Activated CD4-positive, alpha-beta T cell treated with anti-CD3 and anti-CD28 coated beads, Interleukin-2, amount 10 ng/mL, durations not matched to agents 24 days and 14 days (primary cell): ENCODE measurements around the gene ZNF365. TPM values are rescaled to one million over a fixed set of nuclear protein-coding genes. Genes with fewer than 3 reads are reported as not detected.
"Not testable (repeated sequence)": the region's sequence is repeated elsewhere in the genome, so short reads cannot be mapped to it uniquely, and the experiment has no call there.

ENCODE experiments used
- DNase-seq: peaks from one replicate; pipeline ENCODE4 v3.0.0; 2022
- H3K27ac Mint-ChIP-seq: one replicate; pipeline ENCODE4 v1.8.0; 2022; ENCODE audit warnings: mild to moderate bottlenecking, mixed read lengths
- H3K27me3 Mint-ChIP-seq: one replicate; pipeline ENCODE4 v1.8.0; 2022; ENCODE audit warnings: mixed read lengths
- H3K36me3 Mint-ChIP-seq: one replicate; pipeline ENCODE4 v1.8.0; 2022; ENCODE audit warnings: low read depth, mild to moderate bottlenecking, mixed read lengths
- H3K4me1 Mint-ChIP-seq: one replicate; pipeline ENCODE4 v1.8.0; 2021; ENCODE audit warnings: mixed read lengths
- H3K4me3 Mint-ChIP-seq: one replicate; pipeline ENCODE4 v1.8.0; 2022; ENCODE audit warnings: mild to moderate bottlenecking, moderate library complexity, mixed read lengths
- H3K9me3 Mint-ChIP-seq: one replicate; pipeline ENCODE4 v1.8.0; 2021; ENCODE audit warnings: mixed read lengths
- intact Hi-C: fragments of 100-400 bp; cut with micrococcal nuclease; formaldehyde crosslinking; loops from one replicate; pipeline ENCODE4 v1.15.1; 2023
- total RNA-seq: library from RNA; stranded (reverse); gene quantifications from 2 replicates; pipeline ENCODE4 v1.2.3, GENCODE V29; 2022

ZNF365 gene
- total RNA-seq, 1 donor from 2014 or later, result not detected

DNA sequence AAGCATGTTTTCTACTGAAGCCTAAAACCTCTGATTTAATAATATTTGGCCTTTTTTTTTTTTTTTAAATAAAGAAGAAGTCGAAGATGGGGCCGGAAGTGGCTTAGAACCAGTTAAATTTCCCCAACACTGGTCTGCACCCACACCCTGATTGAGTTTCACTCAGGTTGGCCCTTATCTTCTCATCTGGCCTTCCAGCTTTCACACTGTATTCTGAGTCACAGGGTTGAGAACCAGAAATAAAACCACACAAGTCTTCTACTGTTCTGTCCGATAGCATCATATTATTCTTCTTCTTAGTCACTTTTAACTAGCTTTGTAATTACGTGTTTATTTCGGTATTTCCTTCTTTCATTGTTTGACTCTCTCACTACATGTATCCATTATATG is 9.9 kb downstream of the ZNF365 start:
- no peak overlapping the region for H3K4me3 Mint-ChIP-seq
- peaks cover 14% of the 10 kb centered on the region for H3K27me3 Mint-ChIP-seq

GRCh38 chr10:62384447-62385081 is 10.4 kb downstream of the ZNF365 start:
- intact Hi-C loops, result no loop called here
- no peaks in the 10 kb centered on the region for H3K36me3 Mint-ChIP-seq
- H3K27me3 Mint-ChIP-seq, result peaks cover 14% of the 10 kb centered on the region
- no peak overlapping the region for H3K27ac Mint-ChIP-seq
- H3K9me3 Mint-ChIP-seq, result peaks cover 4% of the 10 kb centered on the region
- H3K4me3 Mint-ChIP-seq, result no peak overlapping the region
- no peak for DNase-seq
- H3K4me1 Mint-ChIP-seq, result peaks cover 11% of the 10 kb centered on the region

More for the DNA sequence above, 9.9 kb downstream of the ZNF365 start:
- Mint-ChIP-seq H3K36me3 (no peaks in the 10 kb centered on the region), H3K9me3 (peaks cover 4% of the 10 kb centered on the region), H3K27ac (no peak overlapping the region), H3K4me1 (peaks cover 11% of the 10 kb centered on the region)
- DNase-seq, result peak; percentile 73
- intact Hi-C loops, result no loop called here

- H3K4me3 Mint-ChIP-seq, result no peak overlapping the region
- H3K27ac Mint-ChIP-seq, result no peak overlapping the region
- H3K27me3 Mint-ChIP-seq, result peaks cover 11% of the 10 kb centered on the region
- H3K4me1 Mint-ChIP-seq, result peaks cover 11% of the 10 kb centered on the region
- H3K9me3 Mint-ChIP-seq, result peaks cover 4% of the 10 kb centered on the region
- no peak for DNase-seq
- H3K36me3 Mint-ChIP-seq, result no peaks in the 10 kb centered on the region
- intact Hi-C loops, result no loop called here
Observed at GRCh38 chr10:62386356-62387320, 12.5 kb downstream of the ZNF365 start.

- H3K4me3 Mint-ChIP-seq, result no peak overlapping the region
- peaks cover 8% of the 10 kb centered on the region for H3K4me1 Mint-ChIP-seq
- H3K9me3 Mint-ChIP-seq, result peaks cover 4% of the 10 kb centered on the region
- intact Hi-C loops, result no loop called here
- no peaks in the 10 kb centered on the region for H3K36me3 Mint-ChIP-seq
- peaks cover 19% of the 10 kb centered on the region for H3K27me3 Mint-ChIP-seq
- no peak overlapping the region for H3K27ac Mint-ChIP-seq
- no peak for DNase-seq
Observed at GRCh38 chr10:62388328-62388727, 14.2 kb downstream of the ZNF365 start.

GRCh38 chr10:62390497-62391176 is 16.5 kb downstream of the ZNF365 start:
- intact Hi-C loops, result no loop called here
- H3K27ac Mint-ChIP-seq, result no peak overlapping the region
- no peak for DNase-seq
- peaks cover 28% of the 10 kb centered on the region for H3K27me3 Mint-ChIP-seq
- peaks cover 4% of the 10 kb centered on the region for H3K9me3 Mint-ChIP-seq
- H3K4me3 Mint-ChIP-seq, result no peak overlapping the region
- H3K36me3 Mint-ChIP-seq, result no peaks in the 10 kb centered on the region
- no peaks in the 10 kb centered on the region for H3K4me1 Mint-ChIP-seq

DNA sequence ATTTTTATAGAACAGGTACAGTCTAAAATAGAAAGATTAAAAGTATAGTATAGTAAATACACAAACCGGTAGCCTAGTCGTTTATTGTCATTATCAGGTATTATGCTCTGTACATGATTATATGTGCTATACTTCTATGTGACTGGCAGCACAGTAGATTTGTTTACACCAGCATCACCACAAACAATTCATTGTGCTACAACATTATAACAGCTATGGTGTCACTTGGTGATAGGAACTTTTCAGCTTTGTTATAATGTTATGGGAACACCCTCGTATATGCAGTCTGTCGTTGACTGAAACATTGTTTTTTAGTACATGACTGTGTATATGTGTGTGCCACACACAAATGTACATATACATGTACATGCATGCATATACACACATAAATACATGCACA is 19.1 kb downstream of the ZNF365 start:
- H3K9me3 Mint-ChIP-seq, result no peaks in the 10 kb centered on the region
- H3K27me3 Mint-ChIP-seq, result peaks cover 22% of the 10 kb centered on the region
- no peaks in the 10 kb centered on the region for H3K4me1 Mint-ChIP-seq

GRCh38 chr10:62394556-62395018 is 20.4 kb downstream of the ZNF365 start:
- intact Hi-C loops, result no loop called here
- Mint-ChIP-seq H3K9me3 (no peaks in the 10 kb centered on the region), H3K4me3 (no peak overlapping the region), H3K27ac (no peak overlapping the region), H3K4me1 (no peaks in the 10 kb centered on the region), H3K36me3 (no peaks in the 10 kb centered on the region), H3K27me3 (peaks cover 24% of the 10 kb centered on the region)
- no peak for DNase-seq

More for the DNA sequence above, 19.1 kb downstream of the ZNF365 start:
- intact Hi-C loops, result no loop called here
- Mint-ChIP-seq H3K4me3 (no peak overlapping the region), H3K36me3 (no peaks in the 10 kb centered on the region), H3K27ac (no peak overlapping the region)
- no peak for DNase-seq

DNA sequence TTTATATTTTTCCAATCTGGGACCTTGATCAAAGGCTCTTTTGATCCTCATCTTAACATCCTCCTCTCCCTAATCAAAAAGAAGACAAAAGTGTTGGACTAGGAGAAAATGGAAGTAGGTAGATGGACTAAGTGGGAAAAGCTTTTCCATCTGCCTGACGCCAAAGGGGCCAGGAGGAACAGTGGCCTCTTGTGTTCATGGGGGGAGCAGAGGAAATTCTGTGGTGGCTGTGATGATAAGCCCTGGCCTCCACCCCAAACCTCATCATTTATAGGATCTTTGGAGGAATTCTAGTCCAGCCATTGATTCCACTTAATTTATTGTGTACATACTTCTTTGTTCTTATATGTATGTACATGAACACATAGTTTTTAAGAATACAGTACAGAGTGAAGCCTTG is 21.7 kb downstream of the ZNF365 start:
- peaks cover 24% of the 10 kb centered on the region for H3K27me3 Mint-ChIP-seq
- no peaks in the 10 kb centered on the region for H3K4me1 Mint-ChIP-seq
- H3K36me3 Mint-ChIP-seq, result no peaks in the 10 kb centered on the region
- H3K4me3 Mint-ChIP-seq, result no peak overlapping the region
- intact Hi-C loops, result no loop called here
- no peak for DNase-seq
- H3K9me3 Mint-ChIP-seq, result no peaks in the 10 kb centered on the region
- no peak overlapping the region for H3K27ac Mint-ChIP-seq

- Mint-ChIP-seq H3K27me3 (peaks cover 21% of the 10 kb centered on the region), H3K4me3 (no peak overlapping the region), H3K36me3 (no peaks in the 10 kb centered on the region), H3K9me3 (no peaks in the 10 kb centered on the region), H3K4me1 (no peaks in the 10 kb centered on the region), H3K27ac (no peak overlapping the region)
- intact Hi-C loops, result no loop called here
- DNase-seq, result no peak
Observed at GRCh38 chr10:62396864-62397263, 22.7 kb downstream of the ZNF365 start.

- DNase-seq, result no peak
- Mint-ChIP-seq H3K4me3 (no peak overlapping the region), H3K36me3 (no peaks in the 10 kb centered on the region), H3K4me1 (no peaks in the 10 kb centered on the region), H3K27ac (no peak overlapping the region), H3K9me3 (no peaks in the 10 kb centered on the region), H3K27me3 (peaks cover 13% of the 10 kb centered on the region)
- intact Hi-C loops, result no loop called here
Observed at GRCh38 chr10:62399211-62399610, 25.0 kb downstream of the ZNF365 start.

- Mint-ChIP-seq H3K36me3 (no peaks in the 10 kb centered on the region), H3K27me3 (peaks cover 8% of the 10 kb centered on the region), H3K4me1 (no peaks in the 10 kb centered on the region), H3K27ac (no peak overlapping the region), H3K4me3 (no peak overlapping the region), H3K9me3 (peaks cover 4% of the 10 kb centered on the region)
- intact Hi-C loops, result no loop called here
- DNase-seq, result no peak
Observed at GRCh38 chr10:62402508-62402907, 28.3 kb downstream of the ZNF365 start.

GRCh38 chr10:62410528-62410927 is 36.4 kb downstream of the ZNF365 start:
- H3K4me3 Mint-ChIP-seq, intact Hi-C loops, H3K36me3 Mint-ChIP-seq, H3K4me1 Mint-ChIP-seq, DNase-seq, H3K27ac Mint-ChIP-seq: not testable (repeated sequence)
- H3K27me3 Mint-ChIP-seq, result peaks cover 29% of the 10 kb centered on the region
- peaks cover 32% of the 10 kb centered on the region for H3K9me3 Mint-ChIP-seq

GRCh38 chr10:62410934-62411333 is 36.8 kb downstream of the ZNF365 start:
- intact Hi-C loops, H3K27ac Mint-ChIP-seq, H3K4me3 Mint-ChIP-seq, H3K36me3 Mint-ChIP-seq, DNase-seq, H3K4me1 Mint-ChIP-seq: not testable (repeated sequence)
- H3K27me3 Mint-ChIP-seq, result peaks cover 32% of the 10 kb centered on the region
- peaks cover 32% of the 10 kb centered on the region for H3K9me3 Mint-ChIP-seq

DNA sequence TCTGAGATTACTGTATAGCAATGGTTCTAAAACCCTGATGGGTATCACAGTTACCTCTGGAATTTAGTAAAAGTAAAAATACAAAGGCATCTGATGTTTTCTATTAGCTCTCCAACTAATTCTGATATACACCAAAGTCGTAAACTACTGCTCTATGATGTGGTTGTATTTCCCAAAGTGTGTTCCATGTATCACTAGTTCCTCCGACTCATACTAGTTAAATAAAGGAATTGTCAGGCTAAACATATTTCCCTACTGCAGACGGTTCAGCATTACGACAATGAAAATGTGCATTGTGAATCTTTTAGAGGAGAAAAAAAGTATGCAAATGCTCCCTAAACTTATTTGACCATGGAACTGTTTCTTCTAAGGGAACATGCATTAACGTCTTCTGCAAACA is 38.9 kb downstream of the ZNF365 start:
- H3K27ac Mint-ChIP-seq, result no peak overlapping the region

More for the DNA sequence above, 38.9 kb downstream of the ZNF365 start:
- DNase-seq, result no peak
- no peak overlapping the region for H3K4me3 Mint-ChIP-seq
- peaks cover 34% of the 10 kb centered on the region for H3K27me3 Mint-ChIP-seq
- peaks cover 26% of the 10 kb centered on the region for H3K9me3 Mint-ChIP-seq
- no peaks in the 10 kb centered on the region for H3K36me3 Mint-ChIP-seq
- H3K4me1 Mint-ChIP-seq, result no peaks in the 10 kb centered on the region
- intact Hi-C loops, result no loop called here
